ENCODE data around the gene ANXA2R.
"Not testable (repeated sequence)": the region's sequence is repeated elsewhere in the genome, so short reads cannot be mapped to it uniquely, and the experiment has no call there.

The ANXA2R gene

GRCh38 chr5:43033841-43034590 lies 6.1 kb downstream of the ANXA2R start:
- no peak for DNase-seq (ENCODE audit: low spot score)

DNA sequence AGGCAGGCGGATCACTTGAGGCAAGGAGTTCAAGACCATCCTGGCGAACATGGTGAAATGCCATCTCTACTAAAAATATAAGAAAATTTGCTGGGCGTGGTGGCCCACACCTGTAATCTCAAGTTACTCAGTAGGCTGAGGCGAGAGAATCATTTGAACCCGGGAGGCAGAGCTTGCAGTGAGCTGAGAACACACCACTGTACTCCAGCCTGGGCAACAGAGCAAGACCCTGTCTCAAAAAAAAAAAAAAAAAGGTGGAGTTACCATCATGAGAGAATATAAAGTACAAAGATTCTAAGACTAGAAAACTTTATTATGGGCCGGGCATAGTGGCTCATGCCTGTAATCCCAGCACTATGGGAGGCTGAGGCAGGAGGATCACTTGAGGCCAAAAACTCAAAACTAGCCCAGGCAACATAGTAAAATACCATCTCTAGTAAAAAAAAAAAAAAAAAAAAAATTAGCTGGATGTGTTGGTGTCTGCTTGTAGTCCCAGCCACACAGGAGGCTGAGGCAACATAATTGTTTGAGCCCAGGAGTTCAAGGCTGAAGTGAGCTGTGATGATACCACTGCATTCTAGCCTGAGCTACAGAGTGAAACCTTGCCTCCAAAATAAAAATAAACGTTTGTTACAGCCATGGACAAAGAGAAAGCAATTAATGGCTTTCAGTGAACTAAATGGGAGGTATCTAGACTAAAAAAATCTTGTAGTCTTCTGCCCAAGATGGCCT lies 12.9 kb downstream of the ANXA2R start:
- no peak for DNase-seq (ENCODE audit: low spot score)

- DNase-seq (ENCODE audit: low spot score) = not testable (repeated sequence)
Measured at GRCh38 chr5:43025184-43025950, 14.8 kb downstream of the ANXA2R start.

- DNase-seq (ENCODE audit: low spot score) = no peak
Measured at GRCh38 chr5:43024217-43024616, 15.9 kb downstream of the ANXA2R start.

DNA sequence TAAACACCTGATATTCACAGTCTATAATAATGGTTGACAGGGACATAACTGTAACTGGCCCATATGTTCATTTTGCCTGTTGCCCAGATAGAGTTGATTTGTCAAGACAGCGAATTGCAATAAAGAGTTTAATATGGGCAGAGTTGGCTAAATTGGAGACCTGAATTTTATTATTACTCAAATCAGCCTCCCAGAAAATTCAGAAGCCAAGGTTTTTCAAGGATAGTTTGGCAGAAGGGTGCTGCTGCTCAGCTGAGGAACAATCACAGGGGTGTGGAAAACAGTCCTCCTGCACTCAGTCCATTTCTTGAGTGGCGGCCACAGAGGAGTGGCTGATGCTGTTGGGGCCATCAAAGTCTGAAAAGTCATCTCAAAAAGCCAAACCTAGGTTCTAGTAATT lies 19.0 kb downstream of the ANXA2R start:
- DNase-seq (ENCODE audit: low spot score) = no peak

DNA sequence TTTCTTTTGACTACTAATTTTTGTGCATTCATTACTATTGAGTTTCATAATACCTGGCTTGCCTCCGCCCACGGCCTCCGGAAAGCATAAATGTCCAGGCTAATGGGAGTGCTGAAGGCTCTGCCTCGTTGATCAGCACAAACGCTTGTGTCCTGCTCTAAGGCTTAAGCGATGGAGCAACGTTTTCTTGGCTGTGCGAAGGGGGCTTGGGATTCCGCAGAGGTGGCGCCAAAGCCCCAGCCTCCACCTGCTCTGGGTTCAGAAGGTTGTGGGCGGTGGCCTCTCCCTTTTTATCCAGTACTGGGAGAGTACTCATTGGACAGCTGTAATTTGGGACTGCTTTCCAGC lies 19.7 kb downstream of the ANXA2R start:
- DNase-seq (ENCODE audit: low spot score) = no peak

DNA sequence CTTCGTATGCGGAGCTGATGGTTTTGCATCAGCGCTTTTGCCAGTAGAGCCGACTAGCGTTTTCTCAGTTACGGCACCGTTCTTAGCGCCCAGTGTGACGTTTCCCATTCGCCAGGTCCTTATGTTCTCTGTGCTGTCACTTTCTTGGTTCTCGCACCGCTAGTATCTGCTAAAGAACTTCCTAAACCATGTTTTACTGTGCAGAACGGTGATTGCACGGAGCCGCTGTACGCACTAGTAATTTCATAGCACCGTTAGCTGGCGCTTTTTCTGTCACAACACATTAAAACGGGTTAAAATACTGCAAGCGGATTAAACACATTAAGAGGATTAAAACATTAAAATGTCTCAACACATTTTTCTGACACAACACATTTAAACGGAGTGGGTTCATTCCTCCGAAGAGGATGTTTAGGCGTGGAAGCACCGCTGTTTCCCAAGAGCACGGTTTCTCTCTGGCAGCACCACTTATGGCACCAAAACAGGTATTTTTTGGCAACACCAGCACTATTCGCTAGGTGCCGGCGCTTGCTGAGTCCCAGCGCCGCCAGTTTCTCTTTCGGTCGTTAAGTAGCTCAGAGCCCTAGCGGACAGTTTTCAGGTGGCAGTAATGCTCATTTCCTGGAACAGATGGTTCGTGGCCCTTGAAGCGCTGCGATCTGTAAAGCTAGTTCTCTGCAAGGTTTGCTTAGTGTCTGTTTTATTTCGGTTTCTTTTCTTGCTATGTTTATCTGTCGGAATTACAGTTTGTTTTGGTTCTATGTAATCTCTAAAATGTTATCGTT lies 20.3 kb downstream of the ANXA2R start:
- DNase-seq (ENCODE audit: low spot score) = peak; percentile 91

- no peak for DNase-seq (ENCODE audit: low spot score)
Measured at GRCh38 chr5:43019291-43019613, 20.9 kb downstream of the ANXA2R start.

DNA sequence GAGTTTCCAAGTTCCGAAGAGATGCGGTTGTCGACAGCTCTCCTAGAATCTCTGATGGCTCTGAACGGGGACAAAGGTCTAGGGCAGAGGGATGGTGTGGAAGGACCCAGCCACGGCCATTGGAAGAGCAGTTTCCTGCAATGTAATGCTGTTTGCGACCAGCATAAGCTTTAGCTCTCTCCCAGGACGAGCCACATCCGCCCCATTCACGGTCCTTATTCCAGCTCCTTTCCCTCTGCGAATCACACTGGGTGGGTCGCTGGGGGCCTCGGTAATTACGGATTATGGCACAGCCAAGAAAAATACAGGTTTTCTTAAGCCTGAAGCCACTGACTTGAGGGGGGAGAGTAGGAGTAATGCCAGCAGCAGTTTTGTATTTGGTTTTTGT lies 22.7 kb downstream of the ANXA2R start:
- peak; percentile 39 for DNase-seq (ENCODE audit: low spot score)

- no peak for DNase-seq (ENCODE audit: low spot score)
Measured at GRCh38 chr5:43016217-43016779, 23.8 kb downstream of the ANXA2R start.

- no peak for DNase-seq (ENCODE audit: low spot score)
Measured at GRCh38 chr5:43014522-43014921, 25.6 kb downstream of the ANXA2R start.

DNA sequence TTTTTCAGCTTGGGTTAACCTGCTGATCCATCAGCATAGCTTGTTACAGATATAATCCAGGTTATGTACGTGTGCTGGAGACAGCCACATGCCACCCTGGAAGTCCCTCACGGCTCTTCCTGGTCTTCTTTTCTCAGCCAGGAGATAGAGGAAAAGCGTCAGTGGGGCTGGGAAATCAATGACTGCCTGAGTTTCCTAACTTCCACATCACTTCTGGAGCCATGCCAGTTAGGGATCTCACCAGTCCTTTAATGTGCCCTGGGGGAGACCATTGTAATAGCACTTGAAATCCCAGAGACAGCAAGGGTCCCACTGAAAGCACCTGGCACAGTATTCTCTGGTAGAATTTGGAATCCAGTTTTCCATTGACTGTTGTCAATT lies 29.2 kb downstream of the ANXA2R start:
- no peak for DNase-seq (ENCODE audit: low spot score)

DNA sequence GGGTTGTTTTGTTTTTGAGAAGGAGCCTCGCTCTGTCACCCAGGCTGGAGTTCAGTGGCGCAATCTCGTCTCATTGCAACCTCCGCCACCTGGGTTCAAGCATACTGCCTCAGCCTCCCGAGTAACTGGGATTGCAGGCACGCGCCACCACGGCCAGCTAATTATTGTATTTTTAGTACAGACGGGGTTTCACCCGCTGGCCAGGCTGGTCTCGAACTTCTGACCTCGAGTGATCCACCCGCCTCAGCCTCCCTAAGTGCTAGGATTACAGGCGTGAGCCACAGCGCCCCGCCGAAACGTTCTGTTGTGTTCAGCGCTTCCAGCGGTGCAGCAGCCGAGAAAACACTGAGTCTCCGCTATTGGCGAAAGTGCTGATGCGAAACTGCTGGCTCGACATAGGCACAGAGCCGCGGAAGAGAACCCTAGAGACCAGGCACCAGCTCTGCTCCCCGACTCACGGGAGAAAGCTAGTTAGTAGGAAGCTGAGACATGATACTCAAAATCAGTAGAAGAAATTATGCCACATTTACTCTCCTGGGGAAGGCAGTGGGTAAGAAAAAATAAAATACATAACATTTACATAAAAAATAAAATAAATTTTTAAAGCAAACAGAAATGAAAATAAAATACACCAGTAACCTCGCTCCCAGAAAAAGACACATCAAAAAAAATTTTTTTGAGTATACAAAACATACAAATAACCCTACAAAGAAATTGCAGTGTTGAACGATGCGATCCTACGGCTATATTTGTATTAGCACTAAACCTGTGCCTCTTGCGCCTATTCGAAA lies 31.6 kb downstream of the ANXA2R start:
- DNase-seq (ENCODE audit: low spot score) = peak; percentile 93

DNA sequence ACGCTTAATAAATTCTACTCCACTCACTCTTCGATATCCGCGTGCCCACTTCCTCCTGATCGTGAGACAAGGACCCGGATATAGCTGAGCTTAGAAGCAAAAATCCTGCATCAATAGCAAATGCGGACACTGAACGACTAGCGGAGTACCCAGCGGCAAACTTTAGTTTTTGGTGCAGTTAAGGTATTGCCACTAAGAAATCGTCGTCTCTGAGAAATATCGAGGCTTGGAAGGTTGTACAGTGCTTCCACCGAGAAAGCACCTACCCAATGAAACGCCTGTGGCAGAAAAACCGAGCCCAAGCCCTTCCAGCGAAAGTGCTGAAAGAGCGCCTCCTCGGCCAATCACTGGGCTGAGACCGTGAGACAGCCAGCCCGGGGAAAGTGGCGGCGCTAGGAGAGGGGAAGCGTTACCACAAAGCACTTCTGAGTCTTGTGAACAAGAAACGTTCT lies 32.2 kb downstream of the ANXA2R start:
- peak; percentile 86 for DNase-seq (ENCODE audit: low spot score)

DNA sequence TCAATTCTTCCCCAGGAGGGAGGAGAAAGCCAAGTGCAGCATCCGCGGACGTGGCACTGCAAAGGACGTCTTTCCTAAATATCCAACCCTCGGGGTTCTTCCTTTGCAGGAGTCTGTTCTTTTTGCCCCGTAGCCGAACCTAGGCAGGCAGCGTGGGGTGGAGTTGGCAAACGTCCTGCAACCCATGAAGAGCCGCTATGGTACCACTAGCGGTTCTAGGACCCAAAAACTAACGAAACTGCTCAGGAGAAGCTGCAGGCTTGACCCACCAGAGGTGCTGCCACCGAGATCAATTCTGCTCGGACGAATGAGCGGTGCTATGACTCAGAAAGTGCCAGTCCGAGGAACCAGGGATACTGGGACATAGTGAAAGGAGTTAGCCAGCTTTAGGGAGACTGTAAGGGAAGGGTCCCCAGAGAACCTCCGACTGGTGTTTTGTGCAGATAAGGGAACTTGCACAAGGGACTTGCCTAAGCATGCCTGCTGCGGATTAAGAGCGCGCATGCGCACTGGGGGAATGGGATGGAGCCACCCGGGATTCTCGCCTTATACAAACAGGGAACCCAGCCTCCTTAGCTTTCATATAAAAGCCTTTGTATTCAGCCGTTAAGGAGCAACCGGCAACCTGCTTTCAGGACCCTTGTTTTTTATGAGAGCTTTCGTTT lies 32.7 kb downstream of the ANXA2R start:
- DNase-seq (ENCODE audit: low spot score) = peak; percentile 77

- DNase-seq (ENCODE audit: low spot score) = no peak
Measured at GRCh38 chr5:43006424-43007202, 33.5 kb downstream of the ANXA2R start.

GRCh38 chr5:43005031-43005430 lies 35.1 kb downstream of the ANXA2R start:
- no peak for DNase-seq (ENCODE audit: low spot score)

- no peak for DNase-seq (ENCODE audit: low spot score)
Measured at GRCh38 chr5:43001748-43002147, 38.4 kb downstream of the ANXA2R start.

GRCh38 chr5:43000914-43001313 lies 39.2 kb downstream of the ANXA2R start:
- DNase-seq (ENCODE audit: low spot score) = no peak
